CD14-positive monocyte (primary cell): ENCODE data around the gene PAQR5. TPM values are rescaled to one million over a fixed set of nuclear protein-coding genes. Genes with fewer than 3 reads are reported as not detected.

Source experiments
- DNase-seq, 3 donors: peaks; one replicate each; pipeline ENCODE4 v3.0.0-alpha.2; 2011 to 2022
- H2AFZ ChIP-seq: 2 replicates; pipeline ENCODE4 v1.6.0; 2012; ENCODE audit warnings: mild to moderate bottlenecking, low read depth, low read length, inconsistent platforms; ENCODE audit not compliant: insufficient read depth, poor library complexity, severe bottlenecking
- H3K27ac ChIP-seq, 2 donors: 1 replicate in 1 of 2; 2 replicates in 1 of 2; pipeline ENCODE4 v1.5.1; 2012 to 2013; ENCODE audit warnings: low read length in 2 of 2, control low read depth in 1 of 2, inconsistent platforms in 1 of 2, low read depth in 1 of 2, mild to moderate bottlenecking in 1 of 2
- H3K27me3 ChIP-seq, 2 donors: one replicate each; pipeline versions ENCODE4 v1.6.0 to v1.6.1; 2011 to 2013; ENCODE audit warnings: low read length in 2 of 2; ENCODE audit not compliant: control insufficient read depth in 2 of 2, insufficient read depth in 2 of 2
- H3K36me3 ChIP-seq, 2 donors: replicated peaks in 1 of 2; 1 replicate in 1 of 2; 2 replicates in 1 of 2; pipeline versions ENCODE4 v1.5.1 to v1.6.1; 2012 to 2013; ENCODE audit warnings: low read length in 2 of 2, control low read depth in 1 of 2, inconsistent platforms in 1 of 2, mild to moderate bottlenecking in 1 of 2; ENCODE audit not compliant: insufficient read depth in 2 of 2, control insufficient read depth in 1 of 2
- H3K4me1 ChIP-seq, 2 donors: 1 replicate in 1 of 2; 2 replicates in 1 of 2; pipeline versions ENCODE4 v1.5.1 to v1.6.1; 2012 to 2013; ENCODE audit warnings: low read length in 2 of 2, control low read depth in 1 of 2, inconsistent platforms in 1 of 2, mild to moderate bottlenecking in 1 of 2, moderate library complexity in 1 of 2; ENCODE audit not compliant: insufficient read depth in 2 of 2, control insufficient read depth in 1 of 2
- H3K4me2 ChIP-seq: replicated peaks from 2 replicates; pipeline ENCODE3; 2012; ENCODE audit warnings: low read length, moderate library complexity, mild to moderate bottlenecking; ENCODE audit not compliant: poor library complexity, severe bottlenecking; ENCODE audit errors: extremely low read depth
- H3K4me3 ChIP-seq, 3 experiments: fragments of 200-600 bp in 1 of 3; sonication (generic) in 1 of 3; replicated peaks in 1 of 3; 1 replicate in 2 of 3; 2 replicates in 1 of 3; pipeline ENCODE4 v1.5.1; 2011 to 2013; ENCODE audit warnings: low read length in 3 of 3, mild to moderate bottlenecking in 3 of 3, control low read depth in 2 of 3, low read depth in 2 of 3, inconsistent platforms in 1 of 3, moderate library complexity in 1 of 3
- H3K79me2 ChIP-seq: 2 replicates; pipeline ENCODE4 v1.6.0; 2012; ENCODE audit warnings: mild to moderate bottlenecking, control low read depth, inconsistent platforms, low read length, moderate library complexity; ENCODE audit not compliant: insufficient read depth
- H3K9ac ChIP-seq: 2 replicates; pipeline ENCODE4 v1.6.0; 2017; ENCODE audit warnings: low read length, mild to moderate bottlenecking; ENCODE audit not compliant: insufficient read depth, poor library complexity, severe bottlenecking
- H3K9me3 ChIP-seq, 2 donors: replicated peaks in 1 of 2; 1 replicate in 1 of 2; 2 replicates in 1 of 2; pipeline versions ENCODE4 v1.5.1 to v1.6.1; 2012 to 2013; ENCODE audit warnings: low read length in 2 of 2, control low read depth in 1 of 2; ENCODE audit not compliant: control insufficient read depth in 1 of 2, insufficient read depth in 1 of 2
- H4K20me1 ChIP-seq: 2 replicates; pipeline ENCODE4 v1.6.0; 2012; ENCODE audit warnings: mild to moderate bottlenecking, low read length, control low read depth, moderate library complexity; ENCODE audit not compliant: insufficient read depth
- H3K27ac Mint-ChIP-seq, 7 donors: one replicate each; pipeline ENCODE4 v1.8.0; 2020; ENCODE audit warnings: mild to moderate bottlenecking in 7 of 7, mixed read lengths in 7 of 7, moderate library complexity in 6 of 7, inconsistent platforms in 2 of 7
- H3K27me3 Mint-ChIP-seq, 3 donors: one replicate each; pipeline ENCODE4 v1.8.0; 2021 to 2022; ENCODE audit warnings: low read depth in 3 of 3, mild to moderate bottlenecking in 3 of 3, mixed read lengths in 3 of 3, moderate library complexity in 3 of 3, inconsistent platforms in 1 of 3
- H3K36me3 Mint-ChIP-seq, 2 donors: one replicate each; pipeline ENCODE4 v1.8.0; 2020; ENCODE audit warnings: mixed read lengths in 2 of 2, inconsistent platforms in 1 of 2, mild to moderate bottlenecking in 1 of 2
- H3K4me1 Mint-ChIP-seq: one replicate; pipeline ENCODE4 v1.8.0; 2020; ENCODE audit warnings: mild to moderate bottlenecking, mixed read lengths
- H3K4me3 Mint-ChIP-seq, 2 donors: one replicate each; pipeline ENCODE4 v1.8.0; 2020; ENCODE audit warnings: mild to moderate bottlenecking in 2 of 2, mixed read lengths in 2 of 2, moderate library complexity in 1 of 2
- H3K9me3 Mint-ChIP-seq, 7 donors: one replicate each; pipeline ENCODE4 v1.8.0; 2020 to 2022; ENCODE audit warnings: mixed read lengths in 7 of 7, mild to moderate bottlenecking in 6 of 7, moderate library complexity in 6 of 7, inconsistent platforms in 2 of 7
- CTCF ChIP-seq: fragments of 200-600 bp; IDR thresholded peaks from one replicate; pipeline ENCODE4 v1.8.0; 2022; ENCODE audit warnings: antibody characterized with exemption, mild to moderate bottlenecking
- WGBS: methylation state at CpG from one replicate; pipeline ENCODE4 v1.1.5; 2013; ENCODE audit warnings: missing lambda C conversion rate; ENCODE audit not compliant: insufficient coverage; 5-methylcytosine and 5-hydroxymethylcytosine counted together
- intact Hi-C, 2 donors: fragments of 100-400 bp; cut with micrococcal nuclease; formaldehyde crosslinking; loops; one replicate each; pipeline versions ENCODE4 v1.15.0 to v1.15.1; 2023
- polyA plus RNA-seq, 3 donors: library from polyadenylated mRNA; depleted of rRNA in 1 of 3; unstranded in 2 of 3; stranded (reverse) in 1 of 3; fragments of 300-500 nt in 2 of 3; fragments of >200 nt in 1 of 3; fragmentation: Illumina TruSeq in 2 of 3; gene quantifications; 1 replicate in 2 of 3; 2 replicates in 1 of 3; pipeline ENCODE4 v1.2.3, GENCODE V29; 2012 to 2021

Gene PAQR5
- polyA plus RNA-seq, 3 donors: not detected

DNA sequence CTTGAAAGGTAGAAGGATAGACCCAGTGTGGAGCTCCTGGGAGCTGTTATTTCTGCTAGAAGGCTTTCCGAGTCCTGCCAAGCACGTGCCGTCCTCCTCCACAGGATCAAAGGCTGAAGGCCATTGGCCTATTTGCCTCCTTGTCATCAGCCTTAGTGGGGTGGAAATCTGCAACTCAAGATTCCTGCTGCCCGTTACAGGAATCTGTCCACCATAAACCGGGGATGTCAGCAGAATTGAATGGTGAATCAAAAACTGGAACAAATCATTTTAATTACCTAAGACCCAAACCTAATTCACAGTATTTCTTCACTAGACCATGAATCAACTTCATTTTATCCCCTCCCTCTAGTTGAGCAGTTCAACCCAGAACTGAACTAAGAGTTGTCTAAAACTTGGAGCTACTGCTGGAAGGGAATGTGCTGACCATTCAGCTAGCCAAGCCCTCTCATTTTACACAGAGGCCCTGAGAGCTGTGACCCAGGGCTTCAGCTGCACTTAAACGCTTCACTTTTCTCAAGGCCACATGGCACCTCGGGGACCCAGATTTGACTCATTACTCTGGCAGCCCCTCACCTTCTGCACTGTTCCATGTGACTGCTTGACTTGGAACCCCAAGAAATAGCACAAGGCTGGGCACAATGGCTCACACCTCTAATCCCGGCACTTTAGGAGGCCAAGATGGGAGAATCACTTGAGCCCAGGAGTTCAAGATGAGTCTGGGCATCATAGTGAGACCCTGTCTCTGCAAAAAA lies 78.7 kb downstream of the PAQR5 start:
- no peak overlapping the region for H3K9ac ChIP-seq
- Mint-ChIP-seq H3K4me3 (no peak overlapping the region), H3K9me3 (peaks cover 0 to 4% (median 0%) of the 10 kb centered on the region in 7 donors), H3K27me3 (peaks cover 0 to 10% (median 4%) of the 10 kb centered on the region in 3 donors), H3K27ac (no peak overlapping the region), H3K36me3 (no peaks in the 10 kb centered on the region), H3K4me1 (no peaks in the 10 kb centered on the region)
- 98% methylated on average over 5 of the region's 8 CpGs for WGBS
- H3K4me3 ChIP-seq: no peak overlapping the region
- H3K36me3 ChIP-seq: no peaks in the 10 kb centered on the region
- no peak overlapping the region for H2AFZ ChIP-seq
- H3K4me2 ChIP-seq: no peak overlapping the region
- no peak for TF ChIP-seq CTCF
- H3K9me3 ChIP-seq: no peaks in the 10 kb centered on the region
- no peaks in the 10 kb centered on the region for H4K20me1 ChIP-seq
- H3K79me2 ChIP-seq: no peaks in the 10 kb centered on the region
- no peaks in the 10 kb centered on the region for H3K4me1 ChIP-seq
- no peak overlapping the region for H3K27ac ChIP-seq
- no peaks in the 10 kb centered on the region for H3K27me3 ChIP-seq
- intact Hi-C loops: no loop called here
- DNase-seq: no peak

DNA sequence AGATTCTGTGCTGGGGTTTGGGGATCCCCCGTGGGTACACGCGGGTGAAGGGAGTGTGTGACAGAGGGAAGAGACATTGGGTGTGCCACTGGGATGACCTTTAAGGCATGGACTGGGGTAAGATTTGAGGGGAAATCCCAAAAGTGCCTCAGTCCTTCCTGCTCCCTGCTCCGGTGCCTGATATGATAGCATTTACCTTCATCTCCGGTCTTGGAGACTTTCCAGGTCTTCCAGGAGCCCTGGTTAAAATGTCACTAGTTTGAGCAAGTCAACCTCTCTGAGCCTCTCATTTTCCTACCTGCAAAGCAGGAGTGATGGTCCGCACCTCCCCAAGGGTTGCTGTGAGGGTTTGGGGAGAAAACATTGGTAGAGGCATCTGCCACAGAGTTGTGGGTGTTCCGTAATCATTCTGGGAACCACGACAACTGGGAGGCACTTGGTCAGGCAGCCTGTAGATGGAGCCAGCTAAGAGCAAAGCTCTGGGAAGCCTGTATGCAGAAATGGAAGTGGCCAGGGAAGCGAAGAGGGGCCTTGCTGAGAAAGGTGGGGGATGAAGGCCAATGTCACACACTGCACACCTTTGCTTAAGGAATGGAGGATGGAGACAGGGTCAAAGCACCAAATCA lies 81.5 kb downstream of the PAQR5 start:
- Mint-ChIP-seq H3K4me1 (no peaks in the 10 kb centered on the region), H3K27me3 (peaks cover 0 to 10% (median 4%) of the 10 kb centered on the region in 3 donors), H3K36me3 (no peaks in the 10 kb centered on the region), H3K27ac (no peak overlapping the region), H3K9me3 (no peaks in the 10 kb centered on the region), H3K4me3 (no peak overlapping the region)
- H3K9me3 ChIP-seq: no peaks in the 10 kb centered on the region
- H3K4me1 ChIP-seq: no peaks in the 10 kb centered on the region
- 77% methylated on average over 8 of the region's 9 CpGs for WGBS
- H3K27me3 ChIP-seq: no peaks in the 10 kb centered on the region
- H3K4me2 ChIP-seq: no peak overlapping the region
- H3K36me3 ChIP-seq: no peaks in the 10 kb centered on the region
- intact Hi-C loops: no loop called here
- no peak overlapping the region for H2AFZ ChIP-seq
- no peaks in the 10 kb centered on the region for H4K20me1 ChIP-seq
- no peak for DNase-seq
- H3K79me2 ChIP-seq: no peaks in the 10 kb centered on the region
- no peak overlapping the region for H3K9ac ChIP-seq
- no peak overlapping the region for H3K27ac ChIP-seq
- no peak for TF ChIP-seq CTCF
- no peak overlapping the region for H3K4me3 ChIP-seq
